Activated naive CD8-positive, alpha-beta T cell treated with anti-CD3 and anti-CD28 coated beads, Interleukin-2, amount 50 U/mL, for 24 hours (primary cell): ENCODE data around the gene CYP24A1.

ENCODE experiments used
- ATAC-seq: fragments of 150-1000 bp; cut with Tn5 transposase; one replicate; pipeline ENCODE4 v1.10.0; 2021
- DNase-seq: peaks from one replicate; pipeline ENCODE4 v3.0.0; 2021
- H3K27ac Mint-ChIP-seq: one replicate; pipeline ENCODE4 v1.8.0; 2021; ENCODE audit warnings: mild to moderate bottlenecking, mixed read lengths
- H3K27me3 Mint-ChIP-seq: one replicate; pipeline ENCODE4 v1.8.0; 2021; ENCODE audit warnings: mixed read lengths
- H3K36me3 Mint-ChIP-seq: one replicate; pipeline ENCODE4 v1.8.0; 2021; ENCODE audit warnings: low read depth, mixed read lengths
- H3K4me1 Mint-ChIP-seq: one replicate; pipeline ENCODE4 v1.8.0; 2021; ENCODE audit warnings: mixed read lengths
- H3K4me3 Mint-ChIP-seq: one replicate; pipeline ENCODE4 v1.8.0; 2021; ENCODE audit warnings: mild to moderate bottlenecking, moderate library complexity, mixed read lengths
- H3K9me3 Mint-ChIP-seq: one replicate; pipeline ENCODE4 v1.8.0; 2021; ENCODE audit warnings: mixed read lengths

CYP24A1 gene

GRCh38 chr20:54208548-54209176 lies 34.9 kb upstream of the CYP24A1 start:
- no peaks in the 10 kb centered on the region for H3K27me3 Mint-ChIP-seq
- ATAC-seq (no peak), DNase-seq (no peak)
- H3K4me1 Mint-ChIP-seq = peaks cover 56% of the 10 kb centered on the region
- no peaks in the 10 kb centered on the region for H3K9me3 Mint-ChIP-seq
- peak overlapping the region; percentile 82 for H3K4me3 Mint-ChIP-seq
- H3K27ac Mint-ChIP-seq = peak overlapping the region; percentile 74
- H3K36me3 Mint-ChIP-seq = peaks cover 15% of the 10 kb centered on the region

GRCh38 chr20:54207743-54208547 lies 34.2 kb upstream of the CYP24A1 start, which contains the start of gene PFDN4:
Gene PFDN4 (plus strand): TSS chr20:54208087. CDS start chr20:54208101, 14 bp downstream.
- H3K27ac Mint-ChIP-seq = peak within 1 kb of the TSS; percentile 100
- H3K36me3 Mint-ChIP-seq = peaks cover 13% of the 10 kb centered on the region

GRCh38 chr20:54207053-54207742 lies 33.4 kb upstream of the CYP24A1 start:
- Mint-ChIP-seq H3K4me3 (peak overlapping the region; percentile 92), H3K27ac (peak overlapping the region; percentile 100), H3K36me3 (peaks cover 13% of the 10 kb centered on the region), H3K4me1 (peaks cover 48% of the 10 kb centered on the region), H3K9me3 (no peaks in the 10 kb centered on the region), H3K27me3 (no peaks in the 10 kb centered on the region)
- DNase-seq = no peak
- no peak for ATAC-seq

More at GRCh38 chr20:54207743-54208547, 34.2 kb upstream of the CYP24A1 start, which contains the start of gene PFDN4:
- H3K4me3 Mint-ChIP-seq = peak within 1 kb of the TSS; percentile 92
- no peaks in the 10 kb centered on the region for H3K27me3 Mint-ChIP-seq
- H3K4me1 Mint-ChIP-seq = peaks cover 55% of the 10 kb centered on the region
- DNase-seq (peak; percentile 86), ATAC-seq (peak; percentile 82)
- no peaks in the 10 kb centered on the region for H3K9me3 Mint-ChIP-seq

GRCh38 chr20:54205450-54205849 lies 31.7 kb upstream of the CYP24A1 start:
- Mint-ChIP-seq H3K27ac (peak overlapping the region; percentile 52), H3K36me3 (peaks cover 8% of the 10 kb centered on the region), H3K27me3 (no peaks in the 10 kb centered on the region), H3K4me1 (peaks cover 33% of the 10 kb centered on the region), H3K4me3 (no peak overlapping the region), H3K9me3 (no peaks in the 10 kb centered on the region)
- ATAC-seq (no peak), DNase-seq (no peak)

GRCh38 chr20:54204481-54204880 lies 30.7 kb upstream of the CYP24A1 start:
- ATAC-seq = no peak
- no peak for DNase-seq
- H3K27ac Mint-ChIP-seq = no peak overlapping the region
- H3K4me3 Mint-ChIP-seq = no peak overlapping the region
- H3K9me3 Mint-ChIP-seq = no peaks in the 10 kb centered on the region
- peaks cover 2% of the 10 kb centered on the region for H3K36me3 Mint-ChIP-seq
- no peaks in the 10 kb centered on the region for H3K27me3 Mint-ChIP-seq
- H3K4me1 Mint-ChIP-seq = peaks cover 23% of the 10 kb centered on the region

GRCh38 chr20:54204063-54204462 lies 30.3 kb upstream of the CYP24A1 start:
- Mint-ChIP-seq H3K27ac (no peak overlapping the region), H3K4me3 (no peak overlapping the region), H3K9me3 (no peaks in the 10 kb centered on the region), H3K36me3 (no peaks in the 10 kb centered on the region), H3K4me1 (peaks cover 19% of the 10 kb centered on the region), H3K27me3 (no peaks in the 10 kb centered on the region)
- DNase-seq = no peak
- ATAC-seq = no peak

GRCh38 chr20:54203281-54203680 lies 29.5 kb upstream of the CYP24A1 start:
- no peak overlapping the region for H3K4me3 Mint-ChIP-seq
- no peaks in the 10 kb centered on the region for H3K9me3 Mint-ChIP-seq
- H3K27me3 Mint-ChIP-seq = no peaks in the 10 kb centered on the region
- H3K27ac Mint-ChIP-seq = no peak overlapping the region
- no peaks in the 10 kb centered on the region for H3K36me3 Mint-ChIP-seq
- no peak for ATAC-seq
- DNase-seq = no peak
- peaks cover 14% of the 10 kb centered on the region for H3K4me1 Mint-ChIP-seq

- H3K36me3 Mint-ChIP-seq = no peaks in the 10 kb centered on the region
- H3K4me3 Mint-ChIP-seq = no peak overlapping the region
- no peaks in the 10 kb centered on the region for H3K27me3 Mint-ChIP-seq
- no peaks in the 10 kb centered on the region for H3K9me3 Mint-ChIP-seq
- DNase-seq = no peak
- peaks cover 14% of the 10 kb centered on the region for H3K4me1 Mint-ChIP-seq
- no peak overlapping the region for H3K27ac Mint-ChIP-seq
- ATAC-seq = no peak
Measured at GRCh38 chr20:54201268-54201846, 27.6 kb upstream of the CYP24A1 start.

GRCh38 chr20:54200487-54201267 lies 26.9 kb upstream of the CYP24A1 start:
- no peak overlapping the region for H3K27ac Mint-ChIP-seq
- no peaks in the 10 kb centered on the region for H3K27me3 Mint-ChIP-seq
- H3K4me1 Mint-ChIP-seq = peaks cover 8% of the 10 kb centered on the region
- no peak for DNase-seq
- H3K4me3 Mint-ChIP-seq = no peak overlapping the region
- H3K36me3 Mint-ChIP-seq = no peaks in the 10 kb centered on the region
- no peaks in the 10 kb centered on the region for H3K9me3 Mint-ChIP-seq
- ATAC-seq = no peak

- H3K27ac Mint-ChIP-seq = no peak overlapping the region
- DNase-seq (peak; percentile 75), ATAC-seq (no peak)
- H3K27me3 Mint-ChIP-seq = no peaks in the 10 kb centered on the region
- no peak overlapping the region for H3K4me3 Mint-ChIP-seq
- H3K9me3 Mint-ChIP-seq = no peaks in the 10 kb centered on the region
- no peaks in the 10 kb centered on the region for H3K4me1 Mint-ChIP-seq
- H3K36me3 Mint-ChIP-seq = no peaks in the 10 kb centered on the region
Measured at GRCh38 chr20:54199721-54200176, 26.0 kb upstream of the CYP24A1 start.

GRCh38 chr20:54199283-54199682 lies 25.5 kb upstream of the CYP24A1 start:
- H3K27me3 Mint-ChIP-seq = no peaks in the 10 kb centered on the region
- H3K4me3 Mint-ChIP-seq = no peak overlapping the region
- no peak overlapping the region for H3K27ac Mint-ChIP-seq
- no peak for ATAC-seq
- H3K9me3 Mint-ChIP-seq = no peaks in the 10 kb centered on the region
- H3K36me3 Mint-ChIP-seq = no peaks in the 10 kb centered on the region
- no peak for DNase-seq
- H3K4me1 Mint-ChIP-seq = no peaks in the 10 kb centered on the region

GRCh38 chr20:54197621-54198604 lies 24.1 kb upstream of the CYP24A1 start:
- H3K36me3 Mint-ChIP-seq = no peaks in the 10 kb centered on the region
- DNase-seq (no peak), ATAC-seq (no peak)
- H3K27me3 Mint-ChIP-seq = no peaks in the 10 kb centered on the region
- no peak overlapping the region for H3K27ac Mint-ChIP-seq
- no peaks in the 10 kb centered on the region for H3K4me1 Mint-ChIP-seq
- H3K9me3 Mint-ChIP-seq = no peaks in the 10 kb centered on the region
- H3K4me3 Mint-ChIP-seq = no peak overlapping the region
